ENCODE measurements around the gene IRX4.

IRX4 gene

DNA sequence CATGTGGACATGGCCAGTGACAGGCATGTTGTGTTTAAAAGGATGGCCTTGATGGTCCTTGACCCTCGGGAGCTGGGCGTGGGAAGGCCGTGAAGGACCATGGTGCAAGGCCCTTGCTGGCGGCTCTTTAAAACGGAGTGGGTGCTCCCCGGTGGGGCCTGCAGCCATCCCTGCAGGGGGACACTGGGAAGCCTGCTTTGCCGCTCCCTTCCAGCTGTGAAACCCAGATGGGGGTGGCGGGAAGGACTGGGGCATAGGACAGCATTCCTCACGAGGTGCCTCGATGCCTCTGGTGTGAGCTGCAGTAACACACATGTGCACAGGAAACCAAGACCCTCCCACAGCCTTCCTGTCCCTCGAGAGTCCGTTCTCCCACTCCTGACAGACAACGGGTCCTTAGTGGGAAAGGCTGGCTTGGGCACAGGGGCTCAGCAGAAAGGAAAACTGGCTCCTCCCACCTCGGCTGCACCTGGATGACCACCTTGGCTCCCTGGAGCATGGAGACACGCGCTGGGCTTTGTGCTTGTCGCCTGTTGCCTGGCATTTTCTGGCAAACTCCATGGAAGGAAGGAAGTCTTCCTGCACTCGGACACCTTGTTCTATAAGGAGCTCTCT lies 30.3 kb upstream of the IRX4 start:
- no peak for DNase-seq

DNA sequence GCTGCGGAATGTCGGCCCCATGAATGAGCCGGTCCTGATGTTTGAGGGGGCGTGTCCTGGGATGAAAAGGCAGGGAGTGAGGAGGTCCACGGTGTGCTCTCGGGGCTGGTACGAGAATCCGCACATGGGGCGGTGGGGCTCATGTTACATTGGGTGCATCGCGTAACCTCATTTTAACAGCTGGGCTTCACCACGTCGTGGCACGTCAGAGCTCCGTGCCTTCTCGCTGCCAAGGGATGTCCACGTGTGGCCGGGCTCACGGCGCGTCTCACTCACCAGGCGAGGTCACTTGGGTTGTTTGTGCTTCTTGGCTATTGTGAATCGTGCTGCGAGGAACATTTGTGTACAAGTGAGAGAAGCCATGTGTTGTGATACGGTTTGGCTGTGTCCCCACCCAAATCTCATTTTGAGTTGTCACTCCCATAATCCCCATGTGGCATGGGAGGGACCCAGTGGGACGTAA lies 29.1 kb upstream of the IRX4 start:
- no peak for DNase-seq

DNA sequence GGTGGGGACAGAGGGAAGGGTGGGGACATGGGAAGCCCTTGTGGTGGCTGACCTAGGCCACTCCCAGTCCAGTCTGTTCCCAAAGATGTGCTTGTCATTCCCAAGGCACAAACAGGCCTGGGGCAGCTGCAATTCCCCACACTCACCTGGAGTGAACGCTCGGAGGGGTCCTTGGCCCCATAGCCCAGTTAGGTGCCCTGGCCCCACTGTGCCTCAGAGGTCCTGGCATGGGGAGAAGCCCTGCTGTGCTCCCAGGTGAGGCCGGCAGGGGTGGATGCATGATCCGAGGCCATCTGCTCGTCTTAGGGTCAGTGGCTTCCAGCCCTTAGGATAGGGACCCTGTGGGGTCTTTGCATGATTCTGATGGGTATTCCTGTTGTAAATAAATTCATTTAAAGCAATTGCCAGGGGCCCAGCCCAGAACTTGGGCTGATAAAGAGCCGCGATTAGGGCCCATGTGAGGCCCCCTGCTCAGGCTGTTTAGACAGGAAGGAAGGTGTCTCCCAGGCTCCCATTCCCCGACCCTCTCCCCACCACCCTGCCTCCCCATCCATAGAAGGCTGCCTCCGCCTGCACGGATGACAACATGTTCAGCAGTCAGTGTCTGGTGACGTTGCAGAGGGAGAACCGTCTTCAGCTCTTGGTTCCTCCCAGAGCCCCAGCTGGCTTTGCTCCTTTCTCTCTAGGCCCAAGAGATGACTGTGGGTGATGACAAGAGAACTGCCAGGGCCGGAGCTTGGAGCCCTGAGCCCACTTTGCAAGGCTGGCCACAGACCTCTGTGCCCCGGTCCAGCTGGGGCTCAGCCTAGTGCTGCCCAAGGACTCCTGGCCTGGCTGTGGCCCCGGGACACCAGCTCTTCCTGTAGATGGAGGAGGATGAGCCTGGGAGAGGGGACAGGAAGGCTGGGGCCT lies 28.4 kb upstream of the IRX4 start:
- no peak for DNase-seq

DNA sequence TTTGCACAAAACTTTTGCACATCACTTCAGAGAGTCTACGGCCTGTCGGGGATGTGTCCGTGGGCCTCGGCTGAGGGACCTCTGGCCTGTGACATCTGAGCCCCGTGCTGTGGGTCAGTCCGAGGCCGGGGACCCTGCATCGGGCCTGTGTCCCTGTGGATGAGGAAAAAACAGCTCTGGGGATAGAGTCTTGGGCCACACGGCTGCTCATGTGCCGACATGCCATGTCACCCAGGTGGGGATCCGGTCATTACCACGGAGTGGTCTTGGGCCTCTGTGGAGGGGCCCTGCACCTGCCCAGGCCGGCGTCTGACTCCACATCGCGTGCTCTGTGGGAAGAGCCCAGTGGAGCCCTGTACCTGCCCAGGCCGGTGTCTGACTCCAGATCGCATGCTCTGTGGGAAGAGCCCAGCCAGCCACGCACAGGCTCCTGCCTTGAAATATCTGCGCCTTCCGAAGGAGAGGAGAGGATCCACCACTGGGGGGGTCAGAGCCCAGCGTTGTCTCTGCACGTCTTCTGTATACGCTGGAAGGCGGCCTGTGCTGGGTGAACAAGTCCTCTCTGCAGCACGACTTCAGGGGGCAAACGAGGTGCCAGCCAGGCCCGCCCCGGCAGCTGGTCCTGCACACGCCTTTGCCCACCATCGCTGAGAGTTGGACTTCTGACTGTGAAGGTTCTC lies 27.5 kb upstream of the IRX4 start:
- DNase-seq: no peak

DNA sequence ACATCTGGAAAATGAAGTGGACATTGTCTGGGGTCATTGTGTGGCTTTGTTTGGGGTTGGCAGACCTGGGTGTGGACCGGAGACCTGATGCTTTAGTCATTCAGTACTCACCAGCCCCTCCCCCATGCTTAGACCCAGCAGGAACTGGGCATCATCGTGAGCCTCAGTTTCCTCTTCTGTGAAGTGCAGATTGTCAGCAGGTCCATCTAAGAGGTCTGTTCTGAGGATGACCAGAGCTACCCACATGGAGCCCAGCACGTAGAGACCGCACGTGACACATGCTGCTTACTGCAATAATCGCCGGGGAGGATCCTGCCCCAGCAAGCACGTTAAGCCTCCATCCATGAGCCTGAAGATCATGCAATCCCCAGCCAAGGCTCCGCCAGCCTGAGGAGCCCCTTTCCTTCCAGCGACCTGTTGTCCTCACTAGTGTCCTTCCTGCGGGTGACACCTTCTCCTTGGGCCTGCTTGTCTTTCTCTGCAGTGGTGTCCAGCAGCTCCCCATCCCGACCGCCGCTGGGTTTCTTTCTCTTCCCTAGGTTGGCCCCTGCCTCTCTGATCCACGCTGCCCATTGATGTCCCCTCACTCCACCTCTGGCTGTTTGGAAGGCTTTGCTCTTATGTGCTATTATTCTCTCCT lies 26.7 kb upstream of the IRX4 start:
- DNase-seq: no peak

DNA sequence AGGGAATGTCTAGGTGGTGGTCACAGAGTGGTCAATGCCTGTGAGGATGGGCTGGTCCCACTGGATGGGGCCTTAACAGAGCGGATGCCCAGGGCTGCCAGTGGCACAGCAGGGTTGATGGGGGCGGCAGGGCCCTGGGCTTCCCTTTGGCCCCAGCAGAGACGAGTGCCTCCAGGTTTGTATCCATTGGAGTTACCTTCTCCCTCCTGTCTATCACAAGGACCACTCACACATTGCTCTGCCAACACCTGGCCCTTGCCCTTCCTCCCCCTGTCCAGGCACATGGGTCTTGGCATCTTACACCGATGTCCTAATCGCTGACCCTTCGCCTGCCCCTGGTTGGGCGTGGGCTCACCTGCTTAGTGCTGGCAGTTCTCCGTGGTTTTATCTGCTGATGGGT lies 26.2 kb upstream of the IRX4 start:
- DNase-seq: no peak

DNA sequence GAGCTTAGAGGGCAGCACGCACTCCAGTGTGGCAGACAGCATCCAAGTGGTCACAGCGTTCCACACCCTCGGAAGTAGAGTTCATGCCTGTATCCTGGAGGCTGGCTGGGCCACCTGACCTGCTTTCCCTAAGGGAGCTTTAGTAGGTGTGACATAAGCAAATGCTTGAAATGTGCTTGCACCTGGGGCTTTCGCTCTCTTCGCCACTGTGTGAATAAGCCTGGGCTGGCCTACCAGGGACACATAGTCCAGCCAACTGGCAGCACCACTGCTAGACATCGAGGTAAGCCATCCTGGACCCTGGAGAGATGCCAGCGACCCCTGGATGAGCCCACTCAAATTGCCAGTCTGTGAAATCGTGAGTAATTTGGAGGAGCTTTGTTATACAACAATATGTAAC lies 24.9 kb upstream of the IRX4 start:
- no peak for DNase-seq

DNA sequence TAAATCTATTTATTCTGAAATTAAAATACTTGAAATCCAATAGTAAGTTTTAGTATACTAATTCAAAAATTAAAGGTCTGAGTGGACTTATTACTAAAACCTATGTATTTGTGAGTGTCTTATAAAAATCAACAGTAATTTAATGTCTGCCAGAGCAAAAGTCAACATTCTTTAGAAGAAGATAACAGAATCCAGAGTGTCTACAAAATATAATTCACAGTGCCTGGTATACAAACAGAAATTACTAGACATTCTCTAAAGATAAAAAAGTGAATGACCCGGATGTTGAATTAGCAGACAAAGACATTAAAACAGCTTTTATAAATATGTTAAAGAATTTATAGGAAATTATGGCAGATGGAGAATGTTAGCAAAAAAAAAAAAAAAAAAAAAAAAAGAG lies 22.4 kb upstream of the IRX4 start:
- DNase-seq: no peak

DNA sequence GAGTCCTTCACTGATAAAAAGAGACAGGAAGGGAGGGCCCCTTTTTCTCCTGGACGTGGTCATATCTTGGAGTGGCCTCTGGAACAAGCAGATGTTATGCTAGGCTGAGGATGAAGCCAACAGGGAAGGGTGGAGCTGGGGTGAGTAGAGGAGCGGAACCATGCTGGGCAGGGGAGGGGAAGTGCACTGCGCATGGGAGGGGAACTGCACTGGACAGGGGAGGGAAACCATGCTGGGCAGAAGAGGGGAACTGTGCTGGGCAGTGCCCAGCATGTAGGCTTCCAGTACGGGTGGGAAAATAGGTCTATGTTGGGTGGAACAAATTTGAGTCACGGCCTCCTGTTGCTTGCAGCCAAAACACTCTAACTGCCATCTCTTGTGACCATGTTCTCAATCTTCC lies 19.3 kb upstream of the IRX4 start:
- no peak for DNase-seq

DNA sequence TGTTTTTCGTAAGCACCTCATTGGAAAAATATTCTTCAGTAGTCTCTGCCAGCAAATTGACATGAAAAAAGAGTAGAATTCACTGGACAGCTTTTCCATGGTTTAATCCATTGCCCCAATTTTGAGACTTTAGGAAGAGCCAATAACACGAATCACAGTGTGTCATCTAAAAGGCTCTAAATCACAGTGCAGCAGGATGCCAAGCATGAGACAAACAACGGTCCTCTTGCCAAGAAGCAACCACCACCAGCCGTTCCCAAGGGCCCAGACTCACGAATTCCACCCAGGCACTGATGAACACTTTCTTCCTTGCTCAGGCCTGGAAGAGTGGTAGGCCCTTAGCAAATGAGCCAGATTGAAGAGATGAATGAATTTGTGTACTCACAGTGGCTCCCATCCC lies 18.3 kb upstream of the IRX4 start:
- no peak for DNase-seq

DNA sequence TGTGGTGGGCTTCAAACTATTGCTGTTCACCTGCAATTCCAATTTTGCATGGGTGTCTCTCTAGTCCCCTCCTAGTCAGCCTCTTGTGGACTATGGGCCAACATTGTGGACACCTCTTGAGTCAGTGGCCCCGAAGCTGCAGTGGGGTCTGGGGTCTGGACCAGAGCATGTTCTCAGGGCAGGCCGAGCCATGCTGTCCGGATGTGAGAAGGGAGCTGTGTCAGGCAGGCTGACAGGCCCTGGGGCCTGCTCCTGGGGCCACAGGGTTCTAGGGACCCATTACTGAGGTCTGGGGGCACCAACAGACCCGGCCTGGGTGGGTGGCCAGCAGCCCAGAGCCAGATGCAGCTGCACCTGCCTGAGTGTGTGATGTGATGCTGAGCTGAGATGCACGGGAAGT lies 16.5 kb upstream of the IRX4 start:
- no peak for DNase-seq

DNA sequence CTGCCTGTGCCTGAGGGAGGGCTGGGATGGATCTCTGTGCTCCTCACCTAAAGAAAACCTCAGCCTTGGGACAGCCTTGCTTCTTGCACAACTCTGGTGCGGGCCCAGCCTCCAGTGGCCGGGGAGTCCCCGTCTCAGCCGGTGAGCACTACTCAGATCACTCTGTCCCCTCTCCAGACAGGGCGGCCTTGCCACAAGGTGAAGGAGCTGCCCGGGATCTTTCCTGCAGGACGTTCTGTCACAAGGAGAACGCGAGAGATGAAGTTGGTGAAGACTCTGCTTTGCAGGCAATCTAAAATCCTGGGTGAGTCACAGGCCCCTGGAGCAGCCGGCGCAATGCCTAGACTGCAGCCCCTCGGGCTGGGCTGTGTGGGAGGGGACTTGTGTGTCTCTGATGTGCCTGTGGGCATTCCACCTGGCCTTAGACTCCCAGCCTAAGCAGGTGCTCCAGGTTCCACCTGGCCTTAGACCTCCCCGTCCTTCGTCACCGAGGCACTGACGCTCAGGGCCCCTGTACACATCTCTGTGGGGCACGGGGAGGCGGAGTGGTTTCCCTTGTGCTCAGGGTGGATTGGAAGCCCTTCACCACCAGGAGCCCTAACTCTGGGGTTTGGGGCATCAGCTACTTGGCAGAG lies 15.2 kb upstream of the IRX4 start:
- no peak for DNase-seq

DNA sequence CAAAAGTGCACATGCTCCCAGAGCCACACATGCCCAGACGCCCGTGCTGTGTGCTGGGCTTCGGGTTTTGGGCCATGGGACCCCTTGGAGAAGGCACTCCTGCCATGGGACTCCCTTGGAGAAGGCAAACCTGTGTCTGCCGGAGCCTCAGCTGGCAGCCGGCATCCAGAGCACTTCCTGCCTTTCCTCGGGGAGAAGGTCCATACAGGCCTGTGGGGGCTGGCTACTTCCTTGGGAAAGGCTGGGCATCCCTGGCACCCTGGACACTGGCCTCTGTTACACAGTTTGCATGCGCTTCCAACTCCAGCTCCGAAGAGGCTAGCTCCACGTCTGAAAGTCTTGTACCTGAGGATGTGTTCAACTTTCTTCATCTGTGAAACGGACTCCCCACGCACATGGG lies 14.7 kb upstream of the IRX4 start:
- no peak for DNase-seq

DNA sequence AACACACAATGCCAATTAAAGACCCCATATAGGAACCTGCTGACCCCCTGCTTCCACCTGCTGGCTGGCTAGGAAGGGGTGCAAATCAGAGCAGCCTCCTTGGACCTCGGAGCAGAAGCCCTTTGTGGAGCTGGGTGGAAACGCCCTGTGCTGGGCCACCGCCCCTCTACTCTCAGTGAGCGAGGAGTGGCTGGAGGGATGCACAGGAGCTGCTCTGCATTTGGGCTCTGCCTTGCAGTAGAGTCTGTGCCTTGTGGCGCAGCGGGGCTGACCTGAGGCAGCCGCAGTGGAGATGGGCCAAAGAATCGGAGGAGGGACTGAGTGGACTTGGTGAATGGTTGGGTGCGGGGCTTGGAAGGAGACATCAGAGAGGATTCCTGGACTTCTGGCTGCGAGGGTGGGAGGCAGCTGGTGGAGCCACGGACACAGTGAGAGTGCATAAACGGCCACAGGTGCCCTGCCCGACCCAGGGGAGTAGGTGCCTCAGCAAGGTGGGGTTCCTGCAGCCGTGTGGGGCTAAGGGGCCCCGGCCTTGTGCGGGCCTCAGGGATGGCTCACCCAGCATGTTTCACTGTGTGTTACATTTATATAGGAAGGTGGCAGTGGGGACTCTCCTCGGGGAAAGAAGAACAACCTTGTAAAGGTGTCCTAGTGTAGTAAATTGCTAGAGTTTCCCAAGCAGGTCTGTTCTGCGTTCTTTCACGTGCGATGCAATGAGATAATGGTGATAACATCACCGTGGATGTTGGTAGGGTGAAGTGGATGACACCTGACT lies 14.1 kb upstream of the IRX4 start:
- no peak for DNase-seq

DNA sequence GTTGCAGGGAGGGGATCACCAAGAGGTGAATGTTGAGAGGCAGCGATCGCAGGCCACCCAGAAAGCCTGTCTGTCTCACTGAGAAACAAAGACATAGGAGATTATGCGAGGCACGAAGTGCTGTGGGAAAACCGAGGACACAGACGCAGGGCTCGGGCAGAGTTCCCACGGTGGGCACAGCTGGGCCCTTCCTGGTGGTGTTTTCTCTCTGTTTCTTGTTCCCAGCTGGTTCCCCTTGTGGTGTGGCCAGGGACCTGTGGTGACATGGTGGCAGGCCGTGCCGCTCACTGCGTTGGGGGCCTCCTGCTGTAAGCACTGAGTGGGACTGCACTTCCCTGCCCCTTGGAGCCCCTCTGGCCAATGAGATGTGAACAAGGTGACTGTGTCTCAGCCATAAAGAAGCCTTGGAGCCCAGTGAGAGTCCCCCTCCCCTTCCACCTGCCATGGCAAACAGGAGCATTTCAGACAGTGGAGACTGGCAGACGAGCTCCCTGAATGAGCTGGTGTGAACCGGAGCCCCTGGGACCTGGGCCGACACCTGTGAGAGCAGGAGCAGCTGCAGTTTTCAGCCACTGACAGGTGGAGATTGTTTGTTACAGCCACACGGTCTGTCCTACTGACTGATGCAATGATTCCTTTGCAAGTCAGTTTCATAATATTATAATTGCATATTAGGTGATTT lies 13.2 kb upstream of the IRX4 start:
- no peak for DNase-seq

DNA sequence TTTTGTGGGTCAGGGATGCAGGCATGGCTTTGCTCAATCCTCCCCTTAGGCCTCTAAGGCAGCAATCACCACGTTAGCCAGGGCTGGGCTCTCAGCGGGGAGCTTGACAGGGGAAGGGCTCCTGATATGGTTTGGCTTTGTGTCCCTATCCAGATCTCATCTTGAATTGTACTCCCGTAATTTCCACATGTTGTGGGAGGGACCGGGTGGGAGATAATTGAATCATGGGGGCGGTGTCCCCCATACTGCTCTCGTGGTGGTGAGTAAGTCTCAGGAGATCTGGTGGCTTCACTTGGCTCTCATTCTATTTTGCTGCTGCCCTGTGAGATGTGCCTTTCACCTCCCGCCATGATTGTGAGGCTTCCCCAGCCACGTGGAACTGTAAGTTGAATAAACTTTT lies 11.5 kb upstream of the IRX4 start:
- DNase-seq: no peak

DNA sequence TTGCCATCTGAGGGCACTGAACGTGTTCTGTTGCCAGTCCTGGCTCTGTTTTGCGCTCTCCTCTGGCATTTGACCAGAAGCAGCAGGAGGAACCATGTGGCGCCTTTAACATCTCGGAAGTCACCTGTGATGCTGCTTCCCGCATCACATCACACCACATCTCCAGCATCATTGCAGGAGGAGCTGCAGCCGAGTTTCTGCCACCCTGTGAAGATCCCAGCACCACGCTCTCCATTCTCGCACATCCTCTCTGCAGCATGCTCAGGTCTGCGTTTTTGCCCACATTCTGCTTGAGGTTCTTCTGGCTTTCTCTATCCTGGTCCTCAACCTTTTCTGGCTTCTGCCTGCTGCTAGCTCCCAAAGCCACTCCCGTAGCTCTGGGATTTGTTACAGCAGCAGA lies 11.0 kb upstream of the IRX4 start:
- no peak for DNase-seq

DNA sequence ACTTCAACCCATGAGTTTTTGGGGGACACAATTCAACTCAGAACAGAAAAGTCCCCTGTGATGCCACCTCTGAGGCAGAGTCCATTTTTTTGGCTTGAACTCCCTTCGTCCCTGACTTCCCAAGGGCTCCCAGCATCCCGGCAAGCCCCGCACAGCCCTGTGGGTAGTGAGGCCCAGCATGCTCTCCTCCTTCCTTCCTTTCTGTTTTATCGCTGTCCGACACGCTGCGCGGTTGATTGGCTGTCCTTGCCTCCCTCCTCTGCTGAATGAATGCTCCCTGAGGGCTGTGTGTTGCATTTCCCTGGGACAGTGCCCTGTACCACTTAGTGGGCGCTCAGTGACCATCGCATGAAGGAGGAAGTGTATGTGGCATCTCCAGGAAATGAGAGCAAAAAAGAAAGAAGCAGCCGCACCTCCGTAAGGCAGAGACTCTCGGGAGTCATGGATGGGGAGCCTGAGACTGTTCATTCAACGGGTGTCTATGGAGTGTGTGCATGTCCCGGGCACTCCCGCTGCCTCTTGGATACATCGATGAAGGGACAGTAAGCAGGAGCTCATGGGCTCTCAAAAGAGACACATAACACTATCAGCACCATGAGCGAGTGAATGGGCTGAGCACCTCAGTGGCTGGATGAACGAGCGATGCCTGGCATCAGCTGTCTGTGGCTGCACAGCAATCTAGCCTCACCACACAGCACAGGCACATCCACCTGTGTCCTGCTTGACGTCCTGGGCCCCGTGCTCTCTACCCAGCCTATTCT lies 10.1 kb upstream of the IRX4 start:
- no peak for DNase-seq

DNA sequence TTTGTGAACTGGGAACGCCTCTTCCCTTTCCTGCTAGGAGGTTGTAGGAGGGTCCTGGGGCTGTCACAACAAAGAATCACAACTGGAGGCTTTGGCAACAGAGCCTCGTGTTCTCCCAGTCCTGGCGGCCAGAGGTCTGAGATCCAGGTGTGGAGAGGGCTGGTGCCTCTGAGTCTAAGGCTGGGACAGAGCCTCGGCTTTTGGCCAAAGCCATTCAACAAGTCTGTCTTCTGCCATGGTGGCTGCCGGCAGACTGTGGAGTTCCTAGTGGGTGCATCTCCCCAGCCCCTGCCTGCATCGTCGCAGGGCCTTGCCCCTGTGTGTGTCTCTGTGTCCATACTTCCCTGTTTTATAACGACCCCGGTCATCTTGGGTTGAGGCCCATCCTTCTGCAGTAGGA lies 9.5 kb upstream of the IRX4 start:
- no peak for DNase-seq

DNA sequence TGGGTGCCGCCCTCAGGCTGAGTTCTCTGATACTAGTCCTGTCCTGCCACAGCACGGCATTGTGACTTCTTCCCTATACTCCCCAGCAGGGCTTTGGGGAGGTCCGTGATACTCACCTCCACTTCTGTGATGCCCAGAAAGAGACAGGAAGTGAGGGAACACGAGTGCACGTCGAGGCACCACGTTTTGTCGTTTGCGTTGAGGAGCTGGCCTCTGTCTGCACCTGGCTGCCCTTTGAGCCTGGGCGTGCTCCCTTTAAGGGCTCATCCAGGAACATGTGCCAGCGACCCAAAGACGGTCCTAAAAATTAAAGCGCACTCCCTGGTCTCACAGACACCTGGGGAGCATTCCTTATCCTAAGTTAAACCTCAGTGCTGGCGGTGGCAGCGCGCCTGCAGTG lies 8.7 kb upstream of the IRX4 start:
- DNase-seq: no peak

DNA sequence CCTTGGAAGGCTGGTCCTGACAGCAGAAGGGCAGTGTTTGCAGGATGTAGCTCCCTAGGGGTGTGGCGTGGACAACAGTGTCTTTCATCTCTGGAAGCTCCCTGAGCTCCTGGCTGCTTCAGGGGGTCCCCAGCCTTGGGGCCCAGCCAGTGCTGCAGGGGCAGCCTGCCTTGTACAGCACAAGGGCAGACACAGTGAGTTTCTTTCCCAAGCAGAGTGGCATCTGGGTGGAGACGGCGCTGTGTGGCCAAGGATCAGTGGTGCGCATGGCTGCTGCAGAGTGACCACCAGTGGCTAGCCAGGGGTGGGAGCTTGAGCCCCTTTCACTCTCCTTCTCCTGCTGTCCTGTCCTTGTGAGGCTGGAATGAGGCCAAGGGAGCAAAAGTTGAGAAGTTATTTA lies 7.6 kb upstream of the IRX4 start:
- DNase-seq: no peak
